GM23248 (cell line): ENCODE measurements around the gene ARHGAP26. TPM values are rescaled to one million over a fixed set of nuclear protein-coding genes. Genes with fewer than 3 reads are reported as not detected.

Experiments used
- DNase-seq: peaks from one replicate; pipeline ENCODE4 v3.0.0-alpha.2; 2015
- H2AFZ ChIP-seq: fragments of 200-600 bp; sonication (generic); 2 replicates; pipeline ENCODE4 v1.6.1; 2016; ENCODE audit warnings: antibody characterized with exemption
- H3F3A ChIP-seq: fragments of 200-600 bp; sonication (generic); 2 replicates; pipeline ENCODE4 v1.6.1; 2016; ENCODE audit warnings: mild to moderate bottlenecking, antibody characterized with exemption, mixed run types; ENCODE audit not compliant: insufficient read depth
- H3K27ac ChIP-seq: fragments of 200-600 bp; sonication (generic); 2 replicates; pipeline ENCODE4 v1.5.1; 2016; ENCODE audit warnings: mild to moderate bottlenecking
- H3K27me3 ChIP-seq: fragments of 200-600 bp; sonication (generic); replicated peaks from 2 replicates; pipeline ENCODE4 v1.6.1; 2016; ENCODE audit warnings: mild to moderate bottlenecking; ENCODE audit not compliant: insufficient read depth
- H3K36me3 ChIP-seq: fragments of 200-600 bp; sonication (generic); 2 replicates; pipeline ENCODE4 v1.6.1; 2016; ENCODE audit warnings: low read depth, mild to moderate bottlenecking
- H3K4me1 ChIP-seq: fragments of 200-600 bp; sonication (generic); 2 replicates; pipeline ENCODE4 v1.6.1; 2016; ENCODE audit warnings: mild to moderate bottlenecking; ENCODE audit not compliant: insufficient read depth
- H3K4me2 ChIP-seq: fragments of 200-600 bp; sonication (generic); one replicate; pipeline ENCODE4 v1.6.1; 2016; ENCODE audit warnings: mild to moderate bottlenecking; ENCODE audit not compliant: unreplicated experiment
- H3K4me3 ChIP-seq: fragments of 200-600 bp; sonication (generic); 2 replicates; pipeline ENCODE4 v1.5.1; 2016; ENCODE audit warnings: mild to moderate bottlenecking
- H3K79me2 ChIP-seq: fragments of 200-600 bp; sonication (generic); 2 replicates; pipeline ENCODE4 v1.6.1; 2016; ENCODE audit warnings: mild to moderate bottlenecking; ENCODE audit not compliant: insufficient read depth
- H3K9ac ChIP-seq: fragments of 200-600 bp; sonication (generic); 2 replicates; pipeline ENCODE4 v1.6.1; 2016; ENCODE audit warnings: mild to moderate bottlenecking
- H3K9me2 ChIP-seq: fragments of 200-600 bp; sonication (generic); 2 replicates; pipeline ENCODE4 v1.6.1; 2016; ENCODE audit warnings: mixed run types, mild to moderate bottlenecking, moderate library complexity; ENCODE audit not compliant: insufficient read depth
- H3K9me3 ChIP-seq: fragments of 200-600 bp; sonication (generic); one replicate; pipeline ENCODE4 v1.6.1; 2017; ENCODE audit warnings: low read depth
- H4K20me1 ChIP-seq: fragments of 200-600 bp; sonication (generic); 2 replicates; pipeline ENCODE4 v1.6.0; 2016; ENCODE audit not compliant: insufficient read depth
- EZH2 ChIP-seq: fragments of 200-600 bp; sonication (generic); IDR thresholded peaks from 2 replicates; pipeline ENCODE4 v1.6.1; 2018; ENCODE audit warnings: antibody characterized with exemption, mild to moderate bottlenecking; ENCODE audit not compliant: insufficient read depth, poor library complexity, severe bottlenecking
- EZH2phosphoT487 ChIP-seq: fragments of 200-600 bp; sonication (generic); IDR thresholded peaks from 2 replicates; pipeline ENCODE4 v1.6.1; 2018; ENCODE audit warnings: antibody characterized with exemption, moderate library complexity, mild to moderate bottlenecking, low read depth; ENCODE audit not compliant: insufficient read depth
- WGBS, 2 experiments: methylation state at CpG; one replicate each; pipeline ENCODE4 v1.1.6; 2015 to 2017; ENCODE audit warnings: low lambda C conversion rate in 2 of 2, low coverage in 1 of 2; ENCODE audit errors: missing lambda C conversion rate in 2 of 2; 5-methylcytosine and 5-hydroxymethylcytosine counted together
- in situ Hi-C: fragments of 300-500 bp; cut with MboI; formaldehyde crosslinking; loops from 2 replicates; pipeline ENCODE4 v1.15.0; 2020
- polyA plus RNA-seq: library from polyadenylated mRNA; unstranded; fragments of >200 nt; fragmentation: Nextera tagmentation; extraction: Ambion mirVana; gene quantifications from 2 replicates; pipeline ENCODE4 v1.2.1, GENCODE V29; 2016
- total RNA-seq: library from RNA; depleted of rRNA; stranded (reverse); fragments of >200 nt; shearing (Covaris generic); gene quantifications from 2 replicates; pipeline ENCODE4 v1.2.3, GENCODE V29; 2014

Gene ARHGAP26
- total and polyA plus RNA-seq, 2 experiments from 2014 or later: 1.6 to 1.7 TPM

- Histone ChIP-seq H2AFZ (no peak overlapping the region), H3K36me3 (no peaks in the 10 kb centered on the region), H3K4me1 (peaks cover 30% of the 10 kb centered on the region), H3K27ac (no peak overlapping the region), H3K4me2 (no peak overlapping the region), H3F3A (no peaks in the 10 kb centered on the region), H3K9ac (no peak overlapping the region), H3K9me2 (no peaks in the 10 kb centered on the region), H3K9me3 (no peaks in the 10 kb centered on the region), H4K20me1 (no peaks in the 10 kb centered on the region), H3K27me3 (no peaks in the 10 kb centered on the region), H3K79me2 (no peaks in the 10 kb centered on the region), H3K4me3 (no peak overlapping the region)
- in situ Hi-C loops: loop anchor here (10.0 to 25.0 kb wide), 2 partner anchors 271 to 724 kb away; no protein-coding TSS in a partner anchor
- TF ChIP-seq EZH2phosphoT487: no peak
- TF ChIP-seq EZH2: no peak
- WGBS, 2 experiments: 92% methylated on average over 2 of the region's 2 CpGs
- DNase-seq: peak; percentile 20
These were observed 116.0 kb downstream of the ARHGAP26 start for GRCh38 chr5:142886211-142886610.

- no peaks in the 10 kb centered on the region for H3F3A ChIP-seq
- H3K4me2 ChIP-seq: no peak overlapping the region
- no peaks in the 10 kb centered on the region for H3K9me3 ChIP-seq
- no peaks in the 10 kb centered on the region for H3K36me3 ChIP-seq
- no peak overlapping the region for H3K27ac ChIP-seq
- WGBS, 2 experiments: 70 to 77% methylated on average over 2 of the region's 2 CpGs
- no peaks in the 10 kb centered on the region for H3K79me2 ChIP-seq
- peaks cover 23% of the 10 kb centered on the region for H3K4me1 ChIP-seq
- H4K20me1 ChIP-seq: no peaks in the 10 kb centered on the region
- H3K9me2 ChIP-seq: no peaks in the 10 kb centered on the region
- in situ Hi-C loops: loop anchor here (10.0 to 25.0 kb wide), 2 partner anchors 272 to 725 kb away; no protein-coding TSS in a partner anchor
- no peaks in the 10 kb centered on the region for H3K27me3 ChIP-seq
- DNase-seq: no peak
- H2AFZ ChIP-seq: no peak overlapping the region
- no peak overlapping the region for H3K4me3 ChIP-seq
- H3K9ac ChIP-seq: no peak overlapping the region
- TF ChIP-seq EZH2phosphoT487 (no peak), EZH2 (no peak)
These were observed 116.8 kb downstream of the ARHGAP26 start for GRCh38 chr5:142886956-142887355.

- no peak overlapping the region for H3K27ac ChIP-seq
- H2AFZ ChIP-seq: no peak overlapping the region
- no peaks in the 10 kb centered on the region for H3K9me2 ChIP-seq
- H3K4me3 ChIP-seq: no peak overlapping the region
- WGBS, 2 experiments: 39 to 40% methylated on average over 9 of the region's 9 CpGs
- H3K4me1 ChIP-seq: peaks cover 9% of the 10 kb centered on the region
- H4K20me1 ChIP-seq: no peaks in the 10 kb centered on the region
- H3K9me3 ChIP-seq: no peaks in the 10 kb centered on the region
- H3F3A ChIP-seq: no peaks in the 10 kb centered on the region
- peak; percentile 75 for DNase-seq
- H3K9ac ChIP-seq: no peak overlapping the region
- no peak overlapping the region for H3K4me2 ChIP-seq
- TF ChIP-seq EZH2phosphoT487 (no peak), EZH2 (no peak)
- H3K79me2 ChIP-seq: no peaks in the 10 kb centered on the region
- H3K27me3 ChIP-seq: no peaks in the 10 kb centered on the region
- in situ Hi-C loops: loop anchor here (10.0 to 25.0 kb wide), 2 partner anchors 274 to 726 kb away; no protein-coding TSS in a partner anchor
- H3K36me3 ChIP-seq: no peaks in the 10 kb centered on the region
These were observed 118.4 kb downstream of the ARHGAP26 start for GRCh38 chr5:142888469-142889085.

GRCh38 chr5:142892021-142892420, 121.8 kb downstream of the ARHGAP26 start:
- Histone ChIP-seq H3K4me3 (no peak overlapping the region), H3F3A (no peaks in the 10 kb centered on the region), H3K36me3 (no peaks in the 10 kb centered on the region), H3K9me2 (no peaks in the 10 kb centered on the region), H3K4me1 (peaks cover 21% of the 10 kb centered on the region), H3K9me3 (no peaks in the 10 kb centered on the region), H4K20me1 (no peaks in the 10 kb centered on the region), H3K27ac (no peak overlapping the region), H3K27me3 (no peaks in the 10 kb centered on the region), H3K9ac (no peak overlapping the region), H3K79me2 (no peaks in the 10 kb centered on the region), H3K4me2 (no peak overlapping the region), H2AFZ (no peak overlapping the region)
- TF ChIP-seq EZH2phosphoT487 (no peak), EZH2 (no peak)
- in situ Hi-C loops: loop anchor here (25.0 kb wide), 1 partner anchor 730 kb away; no protein-coding TSS in a partner anchor
- DNase-seq: no peak
- WGBS, 2 experiments: 97% methylated on average over 3 of the region's 3 CpGs
